GM21423 (cell line): ENCODE data around the gene SF3B2.
"Not testable (repeated sequence)": the region's sequence is repeated elsewhere in the genome, so short reads cannot be mapped to it uniquely, and the experiment has no call there.

Source experiments
- ATAC-seq: cut with Tn5 transposase; IDR thresholded peaks from one replicate; pipeline ENCODE4 v1.9.1; 2021; ENCODE audit warnings: mild to moderate bottlenecking, moderate library complexity; ENCODE audit not compliant: unreplicated experiment

The SF3B2 gene

DNA sequence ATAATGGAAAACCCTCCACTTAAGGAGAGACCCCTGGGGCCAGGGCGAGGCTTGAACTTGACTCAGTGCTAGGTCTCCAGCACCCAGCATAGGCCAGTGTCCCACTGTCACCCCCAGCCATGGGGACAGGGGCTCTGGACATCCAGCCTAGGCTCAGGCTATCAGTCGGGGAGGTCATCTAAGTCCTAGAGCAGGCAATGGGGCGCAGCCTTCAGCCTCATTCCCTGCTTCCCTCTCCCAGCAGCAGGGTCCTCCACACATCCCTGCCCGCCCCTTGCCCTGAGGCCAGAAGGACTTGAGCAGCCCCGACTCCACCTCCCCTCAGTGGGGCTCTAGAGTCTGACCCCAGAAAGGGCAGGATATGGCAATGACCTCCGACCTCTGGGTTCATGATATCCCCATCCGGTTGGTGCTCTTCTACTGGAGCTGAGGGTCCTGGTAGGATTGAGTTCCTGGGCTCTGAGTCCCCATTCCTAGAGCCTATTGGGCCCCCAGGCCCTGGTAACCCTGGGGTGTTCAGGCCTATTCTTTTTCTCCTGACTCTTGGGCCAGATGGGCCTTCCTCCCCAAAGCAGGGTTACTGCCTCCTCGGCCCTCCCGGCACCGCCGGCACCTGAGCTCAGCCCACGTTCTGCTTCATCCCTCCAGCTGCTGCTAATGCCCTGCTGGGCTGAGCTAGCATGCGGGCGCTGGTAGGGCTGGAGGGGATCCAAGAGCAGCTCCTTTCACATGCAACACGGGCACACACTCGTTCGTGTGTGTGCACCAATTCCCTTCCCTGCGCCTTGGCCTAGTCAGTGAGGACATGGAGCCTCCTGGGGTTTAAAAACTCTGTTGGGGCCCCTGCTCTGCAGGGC lies 36.0 kb upstream of the SF3B2 start:
- ATAC-seq: no peak

DNA sequence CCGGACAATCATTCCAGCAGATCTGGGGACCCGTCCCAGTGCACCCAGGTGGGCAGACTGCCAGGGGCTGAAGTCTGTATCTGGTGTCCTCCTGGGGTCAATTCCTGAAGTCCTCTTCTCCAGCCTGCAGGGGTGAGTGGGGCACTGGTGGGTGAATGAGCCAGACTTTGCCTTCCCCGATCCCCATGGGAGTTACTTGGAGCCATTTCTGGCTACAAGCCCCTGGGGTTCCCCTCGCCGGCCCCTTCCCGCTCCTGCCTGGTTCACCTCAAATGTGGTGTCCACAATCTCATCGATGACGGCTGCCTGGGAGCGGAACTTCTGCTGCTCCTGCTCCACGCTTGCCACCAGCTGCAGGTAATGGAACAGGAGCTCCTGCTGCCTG lies 35.4 kb upstream of the SF3B2 start:
- ATAC-seq: no peak

DNA sequence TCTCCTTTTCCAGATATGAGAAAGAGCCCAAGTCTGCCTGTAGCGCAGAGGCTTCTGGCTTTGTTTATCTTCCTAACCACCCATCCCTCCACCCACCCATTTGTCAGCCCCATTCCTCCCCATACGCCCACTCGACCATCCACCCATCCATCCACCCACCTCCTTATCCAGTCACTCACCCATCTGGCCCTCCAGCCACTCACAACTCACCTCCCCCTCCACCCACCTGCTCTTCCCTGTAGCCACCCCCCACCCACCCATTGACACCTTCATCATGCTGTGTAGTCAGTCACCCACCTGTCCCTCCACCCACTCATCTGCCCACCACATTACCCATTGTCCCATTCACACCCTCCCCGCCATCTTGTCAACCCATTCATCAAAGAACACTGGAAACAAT lies 34.8 kb upstream of the SF3B2 start:
- no peak for ATAC-seq

DNA sequence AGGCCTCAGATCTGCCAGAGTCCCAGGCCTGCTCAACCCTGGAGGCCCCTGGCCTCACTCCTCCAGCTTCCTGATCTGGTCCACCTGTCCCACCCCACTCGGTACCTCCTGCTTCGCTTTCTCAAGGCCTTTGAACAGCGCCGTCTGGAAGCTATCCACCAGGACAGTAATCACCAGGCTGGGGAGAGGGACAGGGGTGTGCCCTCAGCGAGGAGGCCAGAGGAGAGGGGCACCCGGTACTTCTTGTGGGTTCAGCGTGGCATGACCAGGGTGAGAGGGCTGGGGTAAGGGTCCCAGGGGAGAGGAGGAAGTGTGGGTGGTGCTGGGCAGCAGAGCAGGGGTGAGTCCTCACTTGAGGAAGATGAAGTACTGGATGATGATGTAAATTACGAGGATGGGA lies 32.0 kb upstream of the SF3B2 start:
- no peak for ATAC-seq

DNA sequence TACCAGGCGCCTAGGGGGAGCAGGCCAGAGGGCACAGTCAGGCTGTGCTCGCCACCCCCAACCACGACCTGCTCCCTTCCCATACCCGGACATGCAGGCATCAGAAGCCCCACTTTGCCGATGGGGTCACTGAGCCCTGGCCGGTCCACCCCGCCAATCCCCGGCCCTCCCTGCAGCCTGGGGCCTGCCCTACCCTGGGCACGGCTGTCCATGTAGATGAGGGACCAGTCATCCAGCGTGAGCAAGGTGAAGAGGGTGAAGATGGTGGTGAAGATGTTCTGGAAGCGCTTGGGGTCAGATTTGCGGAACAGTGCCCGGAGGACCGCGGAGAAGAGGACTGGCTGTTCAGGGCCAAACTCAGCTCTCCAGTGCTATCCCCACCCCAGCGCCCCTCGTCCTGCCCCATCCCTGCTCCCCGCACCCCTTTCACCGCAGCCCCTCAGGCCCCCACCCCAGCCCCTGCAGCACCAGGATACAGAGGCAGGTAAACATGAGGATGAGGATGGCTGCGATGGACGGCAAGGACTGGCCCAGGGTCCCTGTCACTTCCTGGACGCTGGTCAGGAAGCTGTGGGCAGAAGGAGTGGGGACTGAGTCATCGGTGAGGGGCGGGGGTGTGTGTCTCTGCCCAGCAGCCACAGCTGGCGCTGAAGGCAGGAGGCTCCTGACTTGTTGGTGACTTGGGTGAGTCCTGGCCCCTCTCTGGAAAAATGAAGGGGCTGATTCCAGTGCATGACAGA lies 31.4 kb upstream of the SF3B2 start:
- ATAC-seq: no peak

DNA sequence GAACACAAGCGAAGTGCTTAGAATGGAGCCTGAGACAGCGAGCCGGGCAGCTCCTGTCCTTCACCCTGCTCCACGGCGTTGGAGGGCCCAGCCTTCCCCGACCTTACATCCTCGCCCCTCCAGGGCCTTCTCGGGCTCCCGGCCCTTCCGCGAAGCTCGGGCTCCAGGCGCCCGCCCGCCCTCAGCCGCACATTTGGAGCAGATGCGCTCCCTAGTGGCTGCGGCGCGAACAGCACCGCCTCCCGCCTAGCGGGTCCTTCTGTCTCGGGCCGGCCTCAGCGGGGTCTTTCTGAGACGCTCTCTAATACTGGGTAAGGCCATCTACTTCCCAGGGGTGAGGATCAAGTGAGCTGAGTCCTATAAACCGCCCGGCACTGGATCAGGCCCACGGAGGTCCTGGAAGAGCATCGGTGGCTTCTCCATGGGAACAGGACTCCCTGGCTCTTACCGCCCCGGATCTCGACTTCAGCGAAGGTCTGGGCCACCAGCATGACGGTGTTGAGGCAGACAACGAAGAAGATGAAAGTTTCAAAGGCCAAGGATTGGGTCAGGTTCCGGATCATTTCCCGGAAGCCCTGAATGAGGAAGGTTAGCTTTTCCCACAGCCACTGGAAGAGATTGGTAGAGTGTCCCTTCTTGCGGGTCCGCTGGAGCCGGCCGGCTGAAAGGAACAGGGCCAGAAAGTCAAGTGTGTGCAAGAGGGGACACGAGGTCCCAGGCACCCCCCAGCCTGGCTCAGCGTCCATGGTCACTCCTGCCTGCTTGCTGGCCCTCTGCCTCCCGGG lies 29.6 kb upstream of the SF3B2 start:
- ATAC-seq: no peak

DNA sequence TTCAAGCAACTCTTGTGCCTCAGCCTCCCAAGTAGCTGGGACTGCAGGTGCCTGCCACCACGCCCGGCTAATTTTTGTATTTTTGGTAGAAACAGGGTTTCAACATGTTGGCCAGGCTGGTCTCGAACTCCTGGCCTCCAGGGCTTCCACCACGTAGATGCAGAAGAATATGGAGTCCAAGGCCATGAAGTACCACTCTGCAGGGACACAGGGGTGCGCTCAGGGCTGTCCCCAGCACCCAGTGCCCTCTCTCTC lies 29.1 kb upstream of the SF3B2 start:
- not testable (repeated sequence) for ATAC-seq

DNA sequence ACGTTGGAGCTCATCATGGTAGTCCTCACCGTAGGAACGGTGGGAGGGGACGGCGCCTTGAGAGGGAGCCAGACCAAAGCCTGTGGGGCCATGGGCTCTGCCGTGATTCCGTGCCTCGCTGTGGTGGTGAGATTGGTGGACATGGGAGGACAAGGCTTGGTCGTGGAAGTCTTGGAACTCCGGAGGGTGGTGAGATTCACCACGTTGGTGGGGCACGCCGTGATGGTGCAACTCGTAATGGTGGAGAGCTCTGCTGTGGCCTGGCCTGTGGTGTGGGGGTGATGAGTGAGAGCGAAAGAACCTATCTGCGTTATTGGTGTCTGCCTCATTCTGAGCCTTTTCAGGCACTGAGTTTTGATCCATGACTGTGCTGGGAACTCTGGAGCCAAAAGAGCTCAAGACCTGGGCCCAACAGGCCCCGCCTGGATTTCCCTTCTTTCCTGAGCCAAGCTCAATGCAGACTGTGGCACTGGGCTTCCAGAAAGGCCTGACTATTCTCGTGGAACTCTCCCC lies 26.1 kb upstream of the SF3B2 start, which contains the start of gene CATSPER1:
Gene CATSPER1 (minus strand): TSS at position 463 of the 513 bp plus-strand sequence. CDS start 100 bp downstream, at position 363.
- no peak for ATAC-seq

DNA sequence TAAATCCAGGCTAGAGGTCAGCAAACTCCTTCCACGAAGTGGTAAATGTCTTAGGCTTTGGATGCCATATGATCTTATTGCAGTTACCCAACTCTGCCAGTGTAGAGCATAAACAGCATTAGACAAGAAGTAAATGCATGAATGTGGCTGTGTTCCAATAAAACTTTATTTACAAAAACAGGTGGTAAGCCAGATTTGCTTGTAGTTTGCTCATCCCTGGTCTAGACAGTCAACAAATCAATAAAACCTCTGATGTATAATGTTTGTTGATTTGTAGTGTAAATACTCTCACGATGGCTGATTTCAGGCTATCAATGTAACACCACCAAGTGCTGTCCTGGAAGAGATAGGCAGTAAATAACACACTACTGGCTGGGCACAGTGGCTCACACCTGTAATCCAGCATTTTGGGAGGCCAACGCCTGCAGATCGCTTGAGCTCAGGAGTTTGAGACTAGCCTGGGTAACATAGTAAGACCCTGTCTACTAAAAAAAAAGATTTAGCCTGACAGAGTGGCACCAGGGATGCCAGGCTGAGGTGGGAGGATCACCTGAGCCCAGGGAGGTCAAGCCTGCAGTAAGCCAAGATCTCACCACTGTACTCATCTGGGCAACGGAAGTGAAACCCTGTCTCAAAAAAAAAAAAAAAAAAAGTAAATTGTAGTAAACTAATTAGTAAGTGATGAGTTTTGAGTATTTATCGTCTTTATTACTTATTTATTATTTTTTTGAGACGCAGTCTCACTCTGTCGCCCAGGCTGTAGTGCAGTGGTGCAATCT lies 19.0 kb upstream of the SF3B2 start:
- no peak for ATAC-seq

DNA sequence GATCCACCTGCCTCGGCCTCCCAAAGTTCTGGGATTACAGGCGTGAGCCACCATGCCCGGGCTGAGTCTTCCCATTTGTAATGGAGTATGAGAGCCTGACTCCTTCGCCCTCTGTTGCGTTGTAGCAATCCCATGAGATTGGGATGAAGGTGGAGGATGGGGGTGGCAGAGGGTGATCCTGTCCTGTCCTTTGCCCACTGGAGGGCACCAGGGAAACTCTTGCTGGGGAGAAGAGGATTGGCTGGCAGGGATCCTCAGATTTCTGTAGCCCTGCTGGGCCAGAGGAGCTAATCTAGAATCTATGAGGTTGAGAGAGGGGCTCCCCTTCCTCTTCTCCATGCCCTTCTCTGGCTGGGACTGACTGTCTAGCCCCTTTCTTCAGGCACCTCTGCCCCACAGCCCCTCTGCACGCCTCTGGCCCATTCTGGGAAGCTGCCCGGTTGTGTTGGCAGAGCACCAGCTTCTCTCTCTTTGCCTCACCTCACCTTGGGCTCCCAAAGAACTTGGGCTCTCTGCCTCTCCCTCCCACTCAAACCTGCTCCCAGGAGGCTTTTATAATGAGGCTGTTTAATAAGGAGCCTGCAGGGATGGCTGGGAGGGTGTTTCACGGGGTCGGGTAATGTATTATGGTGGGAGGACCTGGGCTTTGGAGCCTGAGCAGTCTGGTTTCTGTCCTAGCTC lies 16.4 kb upstream of the SF3B2 start:
- ATAC-seq: no peak

DNA sequence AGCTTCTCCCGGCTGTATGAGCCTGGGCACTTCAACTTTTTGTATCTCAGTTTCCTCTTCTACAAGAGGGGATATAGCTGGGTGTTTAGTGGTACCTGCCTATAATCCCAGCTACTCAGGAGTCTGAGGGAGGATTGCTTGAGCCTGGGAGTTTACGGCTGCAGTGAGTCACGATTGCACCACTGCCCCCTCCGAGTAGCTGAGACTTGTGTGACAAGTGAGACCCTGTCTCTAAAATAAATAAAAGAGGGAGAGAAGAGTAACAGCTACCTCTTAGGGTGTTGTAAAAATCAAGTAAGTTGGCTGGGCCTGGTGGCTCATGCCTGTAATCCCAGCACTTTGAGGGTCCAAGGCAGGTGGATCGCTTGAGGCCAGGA lies 15.8 kb upstream of the SF3B2 start:
- ATAC-seq: no peak

DNA sequence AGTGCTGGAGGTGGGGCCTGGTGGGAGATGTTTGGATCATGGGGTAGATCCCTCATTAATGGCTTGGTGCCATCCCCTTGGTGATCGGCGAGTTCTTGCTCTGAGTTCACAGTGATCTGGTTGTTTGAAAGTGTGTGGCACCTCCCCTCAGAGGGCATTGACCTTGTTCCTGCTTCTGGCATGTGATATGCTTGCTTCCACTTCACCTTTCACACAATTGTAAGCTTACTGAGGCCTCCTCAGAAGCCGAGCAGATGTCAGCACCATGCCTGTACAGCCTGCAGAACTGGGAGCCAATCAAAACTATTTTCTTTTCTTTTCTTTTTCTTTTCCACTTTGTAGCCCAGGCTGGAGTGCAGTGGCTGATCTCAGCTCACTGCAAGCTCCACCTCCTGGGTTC lies 14.8 kb upstream of the SF3B2 start:
- ATAC-seq: no peak

DNA sequence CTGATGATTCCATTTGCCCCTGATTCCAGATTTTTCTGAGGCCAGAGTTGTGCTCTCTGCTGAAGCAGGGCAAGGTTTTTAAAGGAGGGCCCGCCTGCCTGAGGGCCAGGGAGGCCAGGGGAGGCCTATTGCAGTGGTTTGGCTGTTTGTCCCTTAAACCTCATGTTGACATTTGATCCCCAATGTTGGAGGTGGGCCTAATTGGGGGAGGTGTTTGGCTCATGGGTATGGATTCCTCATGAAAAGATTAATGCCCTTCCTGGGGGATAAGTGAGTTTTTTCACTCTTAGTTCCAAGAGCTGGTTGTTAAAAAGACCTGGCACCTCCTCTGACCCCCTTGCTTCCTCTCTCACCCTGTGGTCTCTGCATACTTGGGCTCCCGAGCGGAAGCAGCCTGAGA lies 12.4 kb upstream of the SF3B2 start:
- ATAC-seq: no peak

DNA sequence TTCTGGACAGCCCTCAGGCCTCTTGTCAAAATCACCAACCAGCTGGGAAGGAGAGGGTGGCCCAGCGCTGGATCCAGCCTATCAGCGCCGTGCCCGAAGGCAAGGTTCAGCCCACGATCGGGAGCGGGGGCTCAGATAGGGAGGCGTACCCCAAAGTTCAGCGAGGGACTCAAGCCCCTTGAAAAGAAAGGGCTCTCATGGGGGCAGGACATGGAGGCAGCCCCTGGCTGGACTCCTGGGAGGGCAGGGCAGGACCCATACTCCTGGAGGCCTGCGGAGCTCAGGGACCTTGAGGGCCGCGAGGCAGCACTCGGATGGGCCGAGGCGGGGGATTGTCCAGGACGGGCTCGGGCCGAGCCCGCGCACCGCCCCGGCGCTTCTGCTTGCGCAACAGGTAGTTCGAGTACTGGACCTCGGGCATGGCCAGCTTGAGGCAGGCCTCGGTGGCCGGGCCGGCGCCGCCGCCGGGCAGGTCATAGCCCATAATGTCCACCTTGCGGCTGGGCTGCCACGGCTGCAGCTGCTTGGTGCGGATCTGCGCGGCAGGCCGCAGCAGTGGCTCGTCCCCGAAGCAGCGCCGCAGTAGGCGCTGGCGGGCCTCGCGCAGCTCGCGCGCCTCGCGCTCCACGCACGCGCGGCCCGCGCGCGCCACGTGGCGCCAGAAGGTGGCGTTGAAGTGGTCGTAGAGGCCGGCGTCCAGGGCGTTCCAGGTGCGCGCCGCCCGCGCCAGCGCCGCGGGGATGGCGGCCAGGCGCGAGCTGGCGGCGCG lies 9.8 kb upstream of the SF3B2 start:
- no peak for ATAC-seq

DNA sequence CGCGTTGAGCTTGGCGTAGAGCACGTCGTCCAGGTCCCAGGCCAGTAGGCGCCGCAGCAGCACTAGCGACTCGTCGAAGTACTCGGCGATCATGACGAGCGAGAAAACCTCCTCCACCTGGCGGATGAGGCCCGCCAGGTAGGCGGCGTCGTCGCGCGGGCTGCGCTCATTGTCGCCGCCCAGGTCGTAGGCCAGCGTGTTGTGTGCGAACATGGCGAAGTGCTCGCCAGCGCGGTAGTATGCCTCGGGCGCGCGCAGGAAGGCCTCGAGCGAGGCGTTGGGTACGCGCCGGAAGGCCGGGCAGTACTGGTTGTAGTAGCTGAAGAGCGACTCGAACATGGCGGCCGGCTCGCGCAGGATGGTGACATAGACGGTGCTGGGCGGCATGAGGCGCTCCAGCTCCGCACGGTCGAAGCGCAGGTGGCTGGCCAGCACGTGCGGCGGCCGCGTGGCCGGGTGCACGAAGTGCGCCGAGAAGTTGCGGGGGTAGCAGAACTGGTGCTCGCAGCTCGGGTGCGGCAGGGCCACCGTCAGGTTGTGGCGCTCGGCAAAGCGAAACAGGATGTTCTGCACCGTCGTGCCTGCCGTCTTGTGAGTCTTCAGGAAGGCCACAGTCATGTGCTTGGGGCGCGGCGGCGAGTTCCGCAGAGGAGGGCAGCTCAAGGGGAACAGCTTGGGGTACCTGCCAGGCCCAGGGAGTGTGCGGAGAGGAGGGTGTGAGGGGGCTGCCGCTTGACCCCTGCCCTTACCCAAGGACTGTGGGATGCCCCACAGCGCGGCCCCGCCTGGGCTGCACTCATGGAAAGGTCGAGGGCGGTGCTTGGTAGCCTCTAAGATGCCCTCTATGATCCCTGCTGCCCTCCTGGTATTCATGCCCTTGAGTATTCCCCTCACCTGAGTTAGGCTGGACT lies 8.9 kb upstream of the SF3B2 start:
- ATAC-seq: no peak

DNA sequence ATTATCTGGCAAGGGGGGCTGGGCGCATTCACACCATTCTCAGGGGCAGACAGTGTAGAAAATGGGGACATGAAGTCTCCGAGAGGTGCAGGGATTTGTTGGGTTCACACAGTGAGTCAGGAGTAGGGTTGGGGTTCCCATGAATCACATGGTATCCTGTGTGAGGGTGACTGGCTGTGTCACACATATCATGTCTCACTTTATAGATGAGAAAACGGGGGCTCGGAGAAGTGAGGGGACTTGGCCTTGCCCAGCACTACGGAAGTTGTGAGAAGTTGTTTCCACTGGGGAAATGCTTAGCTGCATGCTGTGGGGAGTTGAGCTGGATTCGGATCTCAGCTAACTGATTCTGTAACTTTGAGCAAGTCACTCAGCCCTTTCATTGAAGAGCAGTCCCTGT lies 7.4 kb upstream of the SF3B2 start:
- no peak for ATAC-seq

DNA sequence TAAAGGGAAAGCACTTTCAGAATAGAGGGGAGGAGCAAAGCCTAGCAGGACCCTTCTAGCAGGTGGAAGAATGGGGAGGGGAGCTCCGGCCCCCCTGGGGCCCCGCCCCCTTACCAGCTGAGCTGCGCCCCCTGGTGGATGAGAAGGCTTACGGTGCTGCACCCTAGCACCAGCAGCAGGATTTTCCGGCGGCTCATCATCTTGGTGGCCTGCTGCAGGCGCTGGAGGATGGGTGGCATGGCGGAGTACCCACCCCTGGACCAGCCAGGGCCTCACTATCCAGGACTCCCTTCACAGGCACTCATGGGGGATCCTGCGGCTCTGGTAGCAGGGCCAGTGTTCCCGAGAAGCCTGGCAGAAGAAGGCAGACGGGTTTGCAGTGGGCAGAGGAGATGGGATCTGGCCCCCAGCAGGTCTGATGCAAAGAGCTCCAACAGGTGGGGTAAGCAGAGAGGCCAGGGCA lies 7.0 kb upstream of the SF3B2 start:
- ATAC-seq: no peak

DNA sequence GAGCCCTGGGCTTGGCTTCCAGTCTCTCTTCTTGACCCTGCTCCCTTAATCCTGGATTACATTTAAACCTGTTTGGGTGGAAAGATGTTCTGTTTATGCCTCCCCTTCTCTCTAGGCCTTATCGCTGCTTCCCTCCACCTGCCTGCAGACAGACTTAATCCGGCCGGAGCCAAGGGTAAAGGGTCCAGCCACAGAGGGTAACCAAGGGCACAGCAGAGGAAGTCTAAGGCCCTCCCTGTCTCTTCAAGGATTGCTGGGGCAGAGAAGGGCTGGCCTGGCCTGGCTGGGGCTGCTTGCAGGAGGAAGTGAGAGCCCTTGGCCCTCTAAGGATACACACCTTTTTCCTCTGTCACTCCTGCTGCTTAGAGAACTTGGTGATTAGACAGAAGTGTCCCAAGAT lies 5.3 kb upstream of the SF3B2 start:
- no peak for ATAC-seq
